SKM-1 (cell line): Measurements from ENCODE around the gene PTPRM.

ENCODE experiments used
- DNase-seq: peaks from one replicate; lab custom pipeline; 2025; ENCODE audit not compliant: unreplicated experiment; lab: John Stamatoyannopoulos, UW

PTPRM gene

GRCh38 chr18:7886436-7886835 lies 319.3 kb downstream of the PTPRM start:
- DNase-seq: no peak

GRCh38 chr18:7889515-7889914 lies 322.4 kb downstream of the PTPRM start:
- DNase-seq: no peak

GRCh38 chr18:7890075-7890474 lies 323.0 kb downstream of the PTPRM start:
- DNase-seq: no peak

GRCh38 chr18:7892556-7892955 lies 325.4 kb downstream of the PTPRM start:
- no peak for DNase-seq

GRCh38 chr18:7894592-7894991 lies 327.5 kb downstream of the PTPRM start:
- no peak for DNase-seq

GRCh38 chr18:7895346-7895745 lies 328.2 kb downstream of the PTPRM start:
- DNase-seq: no peak

- no peak for DNase-seq
Observed at GRCh38 chr18:7896161-7896560, 329.0 kb downstream of the PTPRM start.

GRCh38 chr18:7896805-7897518 lies 329.8 kb downstream of the PTPRM start:
- DNase-seq: no peak

- no peak for DNase-seq
Observed at GRCh38 chr18:7898181-7898580, 331.1 kb downstream of the PTPRM start.

- DNase-seq: no peak
Observed at GRCh38 chr18:7899078-7899477, 332.0 kb downstream of the PTPRM start.

- no peak for DNase-seq
Observed at GRCh38 chr18:7900091-7900490, 333.0 kb downstream of the PTPRM start.

GRCh38 chr18:7901657-7902056 lies 334.5 kb downstream of the PTPRM start:
- DNase-seq: no peak

- no peak for DNase-seq
Observed at GRCh38 chr18:7902399-7902839, 335.3 kb downstream of the PTPRM start.

- DNase-seq: no peak
Observed at GRCh38 chr18:7904529-7904928, 337.4 kb downstream of the PTPRM start.

- DNase-seq: no peak
Observed at GRCh38 chr18:7908681-7909299, 341.7 kb downstream of the PTPRM start.

GRCh38 chr18:7914834-7915670 lies 347.9 kb downstream of the PTPRM start:
- DNase-seq: no peak

GRCh38 chr18:7918701-7919100 lies 351.6 kb downstream of the PTPRM start:
- no peak for DNase-seq

- no peak for DNase-seq
Observed at GRCh38 chr18:7919565-7919964, 352.4 kb downstream of the PTPRM start.

- no peak for DNase-seq
Observed at GRCh38 chr18:7921938-7922587, 354.9 kb downstream of the PTPRM start.

GRCh38 chr18:7923105-7923504 lies 356.0 kb downstream of the PTPRM start:
- no peak for DNase-seq

- DNase-seq: no peak
Observed at GRCh38 chr18:7924616-7925015, 357.5 kb downstream of the PTPRM start.
